Trophoblast cell (in vitro differentiated cells and primary cell): ENCODE measurements around the gene KCNT1.

Experiments
- DNase-seq, 2 donors: peaks; one replicate each; pipeline ENCODE4 v3.0.0-alpha.2; 2016
- H2AFZ ChIP-seq: 2 replicates; pipeline ENCODE4 v1.6.1; 2013; ENCODE audit warnings: low read length, moderate library complexity, mild to moderate bottlenecking; ENCODE audit not compliant: insufficient read depth, poor library complexity
- H2AK5ac ChIP-seq: 2 replicates; pipeline ENCODE4 v1.6.1; 2013; ENCODE audit warnings: mild to moderate bottlenecking, low read length
- H2BK120ac ChIP-seq: 2 replicates; pipeline ENCODE4 v1.6.1; 2013; ENCODE audit warnings: low read length, mild to moderate bottlenecking, moderate library complexity; ENCODE audit not compliant: insufficient read depth, poor library complexity
- H2BK12ac ChIP-seq: 2 replicates; pipeline ENCODE4 v1.6.1; 2013; ENCODE audit warnings: mild to moderate bottlenecking, low read length, moderate library complexity
- H2BK5ac ChIP-seq: 2 replicates; pipeline ENCODE4 v1.6.1; 2013; ENCODE audit warnings: low read length, low read depth, moderate library complexity, mild to moderate bottlenecking; ENCODE audit not compliant: poor library complexity
- H3K14ac ChIP-seq: 2 replicates; pipeline ENCODE4 v1.6.1; 2013; ENCODE audit warnings: mild to moderate bottlenecking, low read length
- H3K18ac ChIP-seq: 2 replicates; pipeline ENCODE4 v1.6.1; 2013; ENCODE audit warnings: mild to moderate bottlenecking, low read length
- H3K23ac ChIP-seq: 2 replicates; pipeline ENCODE4 v1.6.1; 2013; ENCODE audit warnings: low read length
- H3K27ac ChIP-seq: 2 replicates; pipeline ENCODE4 v1.5.1; 2013; ENCODE audit warnings: low read depth, mild to moderate bottlenecking, inconsistent platforms, low read length, moderate library complexity
- H3K27me3 ChIP-seq: 2 replicates; pipeline ENCODE4 v1.6.1; 2013; ENCODE audit warnings: inconsistent platforms, mild to moderate bottlenecking, low read length, moderate library complexity; ENCODE audit not compliant: insufficient read depth
- H3K36me3 ChIP-seq, 2 experiments: 1 replicate in 1 of 2; 2 replicates in 1 of 2; pipeline ENCODE4 v1.6.1; 2013; ENCODE audit warnings: low read length in 2 of 2, mild to moderate bottlenecking in 2 of 2, moderate library complexity in 1 of 2; ENCODE audit not compliant: insufficient read depth in 2 of 2, control insufficient read depth in 1 of 2
- H3K4ac ChIP-seq: 2 replicates; pipeline ENCODE4 v1.6.1; 2013; ENCODE audit warnings: low read depth, mild to moderate bottlenecking, low read length, moderate library complexity
- H3K4me1 ChIP-seq, 2 experiments: 1 replicate in 1 of 2; 2 replicates in 1 of 2; pipeline ENCODE4 v1.6.1; 2013; ENCODE audit warnings: low read length in 2 of 2, mild to moderate bottlenecking in 2 of 2, moderate library complexity in 1 of 2; ENCODE audit not compliant: insufficient read depth in 2 of 2, control insufficient read depth in 1 of 2
- H3K4me2 ChIP-seq: 2 replicates; pipeline ENCODE4 v1.6.1; 2013; ENCODE audit warnings: inconsistent platforms, mild to moderate bottlenecking, low read length, moderate library complexity
- H3K4me3 ChIP-seq: 2 replicates; pipeline ENCODE4 v1.5.1; 2013; ENCODE audit warnings: mild to moderate bottlenecking, low read depth, low read length, inconsistent platforms
- H3K79me1 ChIP-seq: one replicate; pipeline ENCODE4 v1.6.1; 2013; ENCODE audit warnings: low read length
- H3K79me2 ChIP-seq: 2 replicates; pipeline ENCODE4 v1.6.1; 2013; ENCODE audit warnings: low read length, mild to moderate bottlenecking; ENCODE audit not compliant: control insufficient read depth, insufficient read depth, poor library complexity
- H3K9ac ChIP-seq: 2 replicates; pipeline ENCODE4 v1.6.1; 2013; ENCODE audit warnings: mild to moderate bottlenecking, low read length
- H3K9me3 ChIP-seq: 2 replicates; pipeline ENCODE4 v1.6.1; 2013; ENCODE audit warnings: low read depth, mild to moderate bottlenecking, control low read depth, inconsistent platforms, low read length; ENCODE audit not compliant: insufficient read depth
- H4K12ac ChIP-seq: 2 replicates; pipeline ENCODE4 v1.6.1; 2013; ENCODE audit warnings: low read depth, mild to moderate bottlenecking, low read length, moderate library complexity
- H4K8ac ChIP-seq: 2 replicates; pipeline ENCODE4 v1.6.1; 2013; ENCODE audit warnings: low read depth, mild to moderate bottlenecking, low read length, moderate library complexity
- H4K91ac ChIP-seq: one replicate; pipeline ENCODE4 v1.6.1; 2013; ENCODE audit warnings: low read depth, mild to moderate bottlenecking, low read length, moderate library complexity
- WGBS: extraction: QIAGEN DNeasy Blood & Tissue Kit; methylation state at CpG from one replicate; pipeline ENCODE4 v1.1.7; 2013; ENCODE audit warnings: missing lambda C conversion rate; ENCODE audit not compliant: insufficient read length, insufficient coverage; ENCODE audit errors: extremely low coverage; 5-methylcytosine and 5-hydroxymethylcytosine counted together

The KCNT1 gene

DNA sequence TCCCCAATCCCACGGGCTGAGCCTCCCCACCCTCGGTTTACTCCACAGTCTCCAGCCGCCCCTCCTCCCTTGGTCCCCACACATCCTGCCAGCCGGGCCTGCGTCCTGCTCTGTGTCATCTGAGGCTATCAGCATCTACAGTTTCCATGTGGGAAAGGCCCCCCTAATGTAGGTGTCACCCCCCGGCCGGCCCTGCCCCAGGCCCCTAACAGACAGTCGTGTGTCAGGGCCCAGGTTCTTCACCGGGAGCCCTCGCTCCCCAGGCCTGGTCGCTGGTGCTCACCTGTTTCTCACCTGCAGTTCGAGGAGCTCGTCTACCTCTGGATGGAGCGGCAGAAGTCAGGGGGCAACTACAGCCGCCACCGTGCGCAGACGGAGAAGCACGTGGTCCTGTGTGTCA lies 62.7 kb downstream of the KCNT1 start:
- no peak overlapping the region for H3K4me3 ChIP-seq

DNA sequence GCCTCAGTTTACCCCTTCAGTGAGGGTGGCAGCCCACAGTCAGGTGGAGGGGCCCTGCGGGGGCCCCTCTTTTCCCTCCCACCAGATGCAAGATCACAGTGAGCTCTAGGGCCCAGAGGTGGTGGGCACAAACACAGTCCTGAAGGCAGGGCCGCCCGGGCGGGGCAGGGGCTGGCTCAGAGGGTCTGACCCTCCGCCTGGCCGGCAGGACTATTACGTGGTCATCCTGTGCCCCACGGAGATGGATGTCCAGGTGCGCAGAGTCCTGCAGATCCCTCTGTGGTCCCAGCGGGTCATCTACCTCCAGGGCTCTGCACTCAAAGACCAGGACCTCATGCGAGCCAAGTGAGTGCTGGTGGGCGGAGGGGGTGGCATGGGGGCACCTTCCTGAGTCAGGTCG lies 63.4 kb downstream of the KCNT1 start:
- H3K9me3 ChIP-seq = peaks cover 24% of the 10 kb centered on the region
- no peak overlapping the region for H2AK5ac ChIP-seq
- no peak overlapping the region for H2AFZ ChIP-seq
- H3K4me2 ChIP-seq = no peak overlapping the region
- no peak overlapping the region for H3K9ac ChIP-seq
- H2BK5ac ChIP-seq = no peak overlapping the region
- H3K14ac ChIP-seq = no peak overlapping the region
- no peaks in the 10 kb centered on the region for H3K4me1 ChIP-seq
- H3K36me3 ChIP-seq = no peaks in the 10 kb centered on the region
- WGBS = no CpG with 5 or more reads among the region's 13 CpGs
- H3K4me3 ChIP-seq = no peak overlapping the region
- H3K18ac ChIP-seq = no peak overlapping the region
- no peak overlapping the region for H4K8ac ChIP-seq
- no peak overlapping the region for H2BK12ac ChIP-seq
- H3K4ac ChIP-seq = no peak overlapping the region
- H2BK120ac ChIP-seq = no peak overlapping the region
- H3K27me3 ChIP-seq = no peaks in the 10 kb centered on the region
- no peaks in the 10 kb centered on the region for H3K79me1 ChIP-seq
- no peak overlapping the region for H3K23ac ChIP-seq
- H3K79me2 ChIP-seq = no peaks in the 10 kb centered on the region
- H4K12ac ChIP-seq = no peak overlapping the region
- no peak overlapping the region for H4K91ac ChIP-seq
- no peak overlapping the region for H3K27ac ChIP-seq
- no peak for DNase-seq

More for the DNA sequence above, 62.7 kb downstream of the KCNT1 start:
- Histone ChIP-seq H3K27me3 (no peaks in the 10 kb centered on the region), H4K91ac (no peak overlapping the region), H3K36me3 (no peaks in the 10 kb centered on the region), H3K4me2 (no peak overlapping the region), H3K18ac (no peak overlapping the region), H3K23ac (no peak overlapping the region), H2AFZ (no peak overlapping the region), H3K4ac (no peak overlapping the region), H3K9me3 (peaks cover 24% of the 10 kb centered on the region), H2BK12ac (no peak overlapping the region), H3K4me1 (no peaks in the 10 kb centered on the region), H2BK120ac (no peak overlapping the region), H3K27ac (no peak overlapping the region), H3K79me2 (no peaks in the 10 kb centered on the region), H4K8ac (no peak overlapping the region), H2BK5ac (no peak overlapping the region), H2AK5ac (no peak overlapping the region), H3K9ac (no peak overlapping the region), H4K12ac (no peak overlapping the region), H3K79me1 (no peaks in the 10 kb centered on the region), H3K14ac (no peak overlapping the region)
- no peak for DNase-seq
- no CpG with 5 or more reads among the region's 19 CpGs for WGBS

DNA sequence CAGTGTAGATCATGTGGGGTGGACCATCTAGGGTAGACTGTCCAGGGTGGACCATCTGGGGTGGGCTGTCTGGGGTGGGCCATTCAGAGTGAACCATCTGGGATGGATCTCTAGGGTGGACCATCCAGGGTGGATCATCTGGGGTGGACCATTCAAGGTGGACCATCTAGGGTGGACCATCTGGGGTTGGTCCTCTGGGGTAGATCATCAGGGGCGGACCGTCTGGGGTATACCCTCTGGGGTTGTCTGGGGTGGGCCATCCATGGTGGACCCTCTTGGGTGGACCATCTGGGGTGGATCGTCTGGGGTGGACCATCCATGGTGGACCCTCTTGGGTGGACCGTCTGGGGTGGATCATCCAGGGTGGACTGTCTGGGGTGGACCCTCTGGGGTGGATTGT lies 64.3 kb downstream of the KCNT1 start:
- Histone ChIP-seq H4K12ac (no peak overlapping the region), H3K4ac (no peak overlapping the region), H3K4me1 (no peaks in the 10 kb centered on the region), H3K36me3 (no peaks in the 10 kb centered on the region), H3K79me1 (no peaks in the 10 kb centered on the region), H3K4me3 (no peak overlapping the region), H2AFZ (no peak overlapping the region), H2AK5ac (no peak overlapping the region), H2BK12ac (no peak overlapping the region), H3K4me2 (no peak overlapping the region), H3K18ac (no peak overlapping the region), H3K27me3 (no peaks in the 10 kb centered on the region), H3K27ac (no peak overlapping the region), H4K91ac (no peak overlapping the region), H2BK5ac (no peak overlapping the region), H3K23ac (no peak overlapping the region), H3K79me2 (no peaks in the 10 kb centered on the region), H3K9ac (no peak overlapping the region), H2BK120ac (no peak overlapping the region), H3K14ac (no peak overlapping the region), H3K9me3 (peaks cover 24% of the 10 kb centered on the region), H4K8ac (no peak overlapping the region)
- no peak for DNase-seq
- no CpG with 5 or more reads among the region's 4 CpGs for WGBS

DNA sequence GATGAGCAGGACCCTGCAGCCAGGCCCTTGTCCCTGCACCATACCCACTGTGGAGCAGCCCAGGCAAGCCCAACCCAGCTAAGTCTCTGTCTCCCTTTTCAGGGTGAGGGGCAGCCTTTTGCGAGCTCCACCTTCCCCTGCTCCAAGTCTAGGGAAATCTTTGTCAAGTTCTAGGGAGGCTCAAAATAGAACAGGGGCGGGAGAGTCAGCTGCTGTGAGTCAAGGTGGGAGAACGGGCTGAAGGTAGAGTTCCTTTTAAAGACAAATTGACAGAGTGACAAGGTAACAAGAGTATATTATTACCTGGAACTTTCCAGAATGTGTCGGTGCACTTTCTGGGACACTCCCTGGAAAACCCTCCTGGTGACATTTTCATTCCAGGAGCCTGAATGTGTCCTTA lies 64.7 kb downstream of the KCNT1 start:
- no CpG with 5 or more reads among the region's 4 CpGs for WGBS
- Histone ChIP-seq H2BK5ac (no peak overlapping the region), H4K8ac (no peak overlapping the region), H3K4me3 (no peak overlapping the region), H2AFZ (no peak overlapping the region), H3K79me2 (no peaks in the 10 kb centered on the region), H3K27me3 (no peaks in the 10 kb centered on the region), H3K27ac (no peak overlapping the region), H2BK120ac (no peak overlapping the region), H3K9ac (no peak overlapping the region), H3K18ac (no peak overlapping the region), H2BK12ac (no peak overlapping the region), H4K12ac (no peak overlapping the region), H3K4ac (no peak overlapping the region), H3K14ac (no peak overlapping the region), H3K9me3 (peaks cover 27% of the 10 kb centered on the region), H3K36me3 (no peaks in the 10 kb centered on the region), H3K79me1 (no peaks in the 10 kb centered on the region), H3K23ac (no peak overlapping the region), H2AK5ac (no peak overlapping the region), H3K4me2 (no peak overlapping the region), H4K91ac (no peak overlapping the region), H3K4me1 (no peaks in the 10 kb centered on the region)
- DNase-seq = no peak
